WTC11 (cell line): ENCODE results near the gene TRAF2. TPM values are rescaled to one million over a fixed set of nuclear protein-coding genes. Genes with fewer than 3 reads are reported as not detected.
A peak's percentile ranks its signal among the peaks of the same experiment; 100 is the strongest.

Experiments used
- ATAC-seq: fragments of 200-7000 bp; cut with Tn5 transposase; 2 replicates; pipeline ENCODE4 v1.10.0; 2021; ENCODE audit warnings: mild to moderate bottlenecking, moderate library complexity
- CTCF ChIA-PET: fragments of 300-600 bp; sonication (Branson Sonifier 250); formaldehyde crosslinking; loops from one replicate; lab custom pipeline; 2021; ENCODE audit warnings: antibody characterized with exemption; lab: Charles Lee
- POLR2A ChIA-PET: fragments of 350-600 bp; sonication (Branson Sonifier 250); formaldehyde crosslinking; loops from one replicate; lab custom pipeline; 2021; ENCODE audit warnings: antibody characterized with exemption; lab: Charles Lee
- DNase-seq: peaks from one replicate; pipeline ENCODE4 v3.0.0; 2021; ENCODE audit warnings: low spot score
- H3K27ac Mint-ChIP-seq: 2 replicates; pipeline ENCODE4 v1.8.0; 2021; ENCODE audit warnings: mixed read lengths
- H3K27me3 Mint-ChIP-seq: 2 replicates; pipeline ENCODE4 v1.8.0; 2021; ENCODE audit warnings: low read depth, mild to moderate bottlenecking, moderate library complexity, mixed read lengths
- H3K36me3 Mint-ChIP-seq: 2 replicates; pipeline ENCODE4 v1.8.0; 2021; ENCODE audit warnings: mixed read lengths
- H3K4me1 Mint-ChIP-seq: 2 replicates; pipeline ENCODE4 v1.8.0; 2022; ENCODE audit warnings: mixed read lengths
- H3K4me3 Mint-ChIP-seq: 2 replicates; pipeline ENCODE4 v1.8.0; 2021; ENCODE audit warnings: mild to moderate bottlenecking, moderate library complexity, mixed read lengths
- H3K9me3 Mint-ChIP-seq: 2 replicates; pipeline ENCODE4 v1.8.0; 2021; ENCODE audit warnings: mixed read lengths
- CBFB ChIP-seq: sonication (generic); formaldehyde crosslinking; IDR thresholded peaks from 2 replicates; pipeline ENCODE4 v1.8.1; 2022; ENCODE audit warnings: mild to moderate bottlenecking, low read depth, missing genetic modification reagents
- EMX1 ChIP-seq: fragments of 250-450 bp; sonication (Bioruptor Pico); IDR thresholded peaks from 2 replicates; pipeline ENCODE4 v1.8.0; 2021; ENCODE audit warnings: mild to moderate bottlenecking
- ETV6 ChIP-seq: sonication (generic); formaldehyde crosslinking; IDR thresholded peaks from 2 replicates; pipeline ENCODE4 v1.8.1; 2022; ENCODE audit warnings: mild to moderate bottlenecking, missing genetic modification reagents
- MXD4 ChIP-seq: fragments of 250-450 bp; sonication (Bioruptor Pico); IDR thresholded peaks from 2 replicates; pipeline ENCODE4 v1.8.0; 2021; ENCODE audit warnings: mild to moderate bottlenecking, moderate library complexity, borderline replicate concordance
- NR2C2 ChIP-seq: sonication (generic); formaldehyde crosslinking; IDR thresholded peaks from 2 replicates; pipeline ENCODE4 v1.8.0; 2022; ENCODE audit warnings: mild to moderate bottlenecking, missing genetic modification reagents
- PREB ChIP-seq: sonication (generic); formaldehyde crosslinking; IDR thresholded peaks from 2 replicates; pipeline ENCODE4 v1.8.1; 2022; ENCODE audit warnings: mild to moderate bottlenecking, missing genetic modification reagents, moderate library complexity, borderline replicate concordance
- PRRX2 ChIP-seq: fragments of 250-450 bp; sonication (Bioruptor Pico); IDR thresholded peaks from 2 replicates; pipeline ENCODE4 v1.8.0; 2021; ENCODE audit warnings: mild to moderate bottlenecking
- RORB ChIP-seq: fragments of 250-450 bp; sonication (Bioruptor Pico); IDR thresholded peaks from 2 replicates; pipeline ENCODE4 v1.9.0; 2021; ENCODE audit warnings: mild to moderate bottlenecking
- SP1 ChIP-seq: sonication (generic); formaldehyde crosslinking; conservative IDR thresholded peaks from 2 replicates; pipeline ENCODE4 v1.8.1; 2022; ENCODE audit warnings: missing genetic modification reagents
- STAT6 ChIP-seq: sonication (generic); formaldehyde crosslinking; conservative IDR thresholded peaks from 2 replicates; pipeline ENCODE4 v1.8.1; 2023; ENCODE audit warnings: mild to moderate bottlenecking, low read depth, missing genetic modification reagents, moderate library complexity
- TCF7 ChIP-seq: sonication (generic); formaldehyde crosslinking; IDR thresholded peaks from 2 replicates; pipeline ENCODE4 v1.8.0; 2022; ENCODE audit warnings: mild to moderate bottlenecking, low read depth, missing genetic modification reagents, moderate library complexity
- TP53 ChIP-seq: sonication (generic); formaldehyde crosslinking; IDR thresholded peaks from 2 replicates; pipeline ENCODE4 v1.8.1; 2023; ENCODE audit warnings: mild to moderate bottlenecking, missing genetic modification reagents
- ZNF121 ChIP-seq: sonication (generic); formaldehyde crosslinking; IDR thresholded peaks from 2 replicates; pipeline ENCODE4 v1.8.0; 2023; ENCODE audit warnings: missing genetic modification reagents
- ZNF671 ChIP-seq: fragments of 250-450 bp; sonication (Bioruptor Pico); IDR thresholded peaks from 2 replicates; pipeline ENCODE4 v1.8.0; 2021; ENCODE audit warnings: mild to moderate bottlenecking
- ZSCAN18 ChIP-seq: fragments of 250-450 bp; sonication (Bioruptor Pico); IDR thresholded peaks from 2 replicates; pipeline ENCODE4 v2.1.2; 2022; ENCODE audit warnings: mild to moderate bottlenecking, moderate library complexity
- total RNA-seq: library from RNA; stranded (reverse); gene quantifications from 3 replicates; pipeline ENCODE4 v1.2.3, GENCODE V29; 2021
- TF ChIP-seq, protein P1 (sequence below): fragments of 200-600 bp; IDR thresholded peaks from 2 replicates; pipeline ENCODE4 v1.8.0; 2022; ENCODE audit warnings: antibody characterized with exemption
- TF ChIP-seq, protein P2 (sequence below): fragments of 250-450 bp; sonication (Bioruptor Pico); IDR thresholded peaks from 2 replicates; pipeline ENCODE4 v1.9.0; 2021; ENCODE audit warnings: mild to moderate bottlenecking
- TF ChIP-seq, protein P3 (sequence below): fragments of 250-450 bp; sonication (Bioruptor Pico); IDR thresholded peaks from 2 replicates; pipeline ENCODE4 v1.9.0; 2021; ENCODE audit warnings: mild to moderate bottlenecking, borderline replicate concordance
- TF ChIP-seq, protein P4 (sequence below): sonication (generic); formaldehyde crosslinking; IDR thresholded peaks from 2 replicates; pipeline ENCODE4 v1.8.1; 2023; ENCODE audit warnings: mild to moderate bottlenecking, missing genetic modification reagents, moderate library complexity

Gene TRAF2
- total RNA-seq, 1 experiment from 2014 or later = 55.0 TPM

DNA sequence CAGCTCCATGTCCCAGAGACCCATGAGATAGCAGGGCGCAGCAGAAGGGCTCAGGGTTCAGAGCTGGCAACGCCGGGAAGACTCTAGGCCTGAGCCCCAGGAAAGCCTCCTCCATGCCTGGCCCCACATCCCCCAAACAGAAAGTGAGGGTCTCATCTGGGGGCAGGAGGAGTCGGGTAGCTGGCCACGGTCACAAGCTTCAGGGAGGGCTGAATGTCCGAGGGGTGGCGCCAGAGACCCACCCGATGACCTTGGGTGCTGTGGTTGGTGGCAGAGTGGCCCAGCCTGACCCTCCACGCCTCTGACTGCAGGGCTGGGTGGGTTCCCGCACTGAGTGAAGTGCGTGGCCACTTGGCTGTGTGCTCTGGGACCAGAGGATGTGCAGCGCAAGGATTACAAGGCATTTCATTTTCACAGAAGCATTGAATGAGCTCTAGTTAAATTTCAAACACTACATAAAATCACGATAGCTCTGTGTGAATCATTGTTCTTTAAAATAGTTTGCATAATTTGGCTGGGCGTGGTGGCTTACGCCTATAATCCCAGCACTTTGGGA, 61.7 kb downstream of the TRAF2 start:
- CTCF ChIA-PET = interaction anchor here (0.6 to 8.7 kb wide), 56 partner anchors 10 to 289 kb away, joined by 3 to 151 read pairs (median 6); partner anchors contain the start of genes ABCA2, AJM1, CLIC3 and ENTPD2
- Mint-ChIP-seq H3K36me3 (no peaks in the 10 kb centered on the region), H3K4me3 (peak overlapping the region; percentile 71)
- TF ChIP-seq, protein P1, sequence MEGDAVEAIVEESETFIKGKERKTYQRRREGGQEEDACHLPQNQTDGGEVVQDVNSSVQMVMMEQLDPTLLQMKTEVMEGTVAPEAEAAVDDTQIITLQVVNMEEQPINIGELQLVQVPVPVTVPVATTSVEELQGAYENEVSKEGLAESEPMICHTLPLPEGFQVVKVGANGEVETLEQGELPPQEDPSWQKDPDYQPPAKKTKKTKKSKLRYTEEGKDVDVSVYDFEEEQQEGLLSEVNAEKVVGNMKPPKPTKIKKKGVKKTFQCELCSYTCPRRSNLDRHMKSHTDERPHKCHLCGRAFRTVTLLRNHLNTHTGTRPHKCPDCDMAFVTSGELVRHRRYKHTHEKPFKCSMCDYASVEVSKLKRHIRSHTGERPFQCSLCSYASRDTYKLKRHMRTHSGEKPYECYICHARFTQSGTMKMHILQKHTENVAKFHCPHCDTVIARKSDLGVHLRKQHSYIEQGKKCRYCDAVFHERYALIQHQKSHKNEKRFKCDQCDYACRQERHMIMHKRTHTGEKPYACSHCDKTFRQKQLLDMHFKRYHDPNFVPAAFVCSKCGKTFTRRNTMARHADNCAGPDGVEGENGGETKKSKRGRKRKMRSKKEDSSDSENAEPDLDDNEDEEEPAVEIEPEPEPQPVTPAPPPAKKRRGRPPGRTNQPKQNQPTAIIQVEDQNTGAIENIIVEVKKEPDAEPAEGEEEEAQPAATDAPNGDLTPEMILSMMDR = peak; percentile 19; the same call in 1 of the 2 replicates
- TF ChIP-seq PREB (CRISPR knock-in tag) (no peak), ZNF671 (CRISPR knock-in tag) (no peak), MXD4 (no peak), SP1 (0 out of 2 replicates have a peak, but pooled peaks have one; percentile 26), RORB (CRISPR knock-in tag) (no peak), ZNF121 (CRISPR knock-in tag) (no peak), NR2C2 (CRISPR knock-in tag) (no peak), PRRX2 (CRISPR knock-in tag) (no peak), ZSCAN18 (no peak), CBFB (no peak), TP53 (no peak)
- TF ChIP-seq, protein P2, sequence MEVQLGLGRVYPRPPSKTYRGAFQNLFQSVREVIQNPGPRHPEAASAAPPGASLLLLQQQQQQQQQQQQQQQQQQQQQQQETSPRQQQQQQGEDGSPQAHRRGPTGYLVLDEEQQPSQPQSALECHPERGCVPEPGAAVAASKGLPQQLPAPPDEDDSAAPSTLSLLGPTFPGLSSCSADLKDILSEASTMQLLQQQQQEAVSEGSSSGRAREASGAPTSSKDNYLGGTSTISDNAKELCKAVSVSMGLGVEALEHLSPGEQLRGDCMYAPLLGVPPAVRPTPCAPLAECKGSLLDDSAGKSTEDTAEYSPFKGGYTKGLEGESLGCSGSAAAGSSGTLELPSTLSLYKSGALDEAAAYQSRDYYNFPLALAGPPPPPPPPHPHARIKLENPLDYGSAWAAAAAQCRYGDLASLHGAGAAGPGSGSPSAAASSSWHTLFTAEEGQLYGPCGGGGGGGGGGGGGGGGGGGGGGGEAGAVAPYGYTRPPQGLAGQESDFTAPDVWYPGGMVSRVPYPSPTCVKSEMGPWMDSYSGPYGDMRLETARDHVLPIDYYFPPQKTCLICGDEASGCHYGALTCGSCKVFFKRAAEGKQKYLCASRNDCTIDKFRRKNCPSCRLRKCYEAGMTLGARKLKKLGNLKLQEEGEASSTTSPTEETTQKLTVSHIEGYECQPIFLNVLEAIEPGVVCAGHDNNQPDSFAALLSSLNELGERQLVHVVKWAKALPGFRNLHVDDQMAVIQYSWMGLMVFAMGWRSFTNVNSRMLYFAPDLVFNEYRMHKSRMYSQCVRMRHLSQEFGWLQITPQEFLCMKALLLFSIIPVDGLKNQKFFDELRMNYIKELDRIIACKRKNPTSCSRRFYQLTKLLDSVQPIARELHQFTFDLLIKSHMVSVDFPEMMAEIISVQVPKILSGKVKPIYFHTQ = no peak
- TF ChIP-seq, all 79 proteins: peak for 2
- peaks cover 10% of the 10 kb centered on the region for H3K4me1 Mint-ChIP-seq
- peak; percentile 74 for DNase-seq
- H3K27ac Mint-ChIP-seq = peak overlapping the region; percentile 93
- H3K9me3 Mint-ChIP-seq = no peaks in the 10 kb centered on the region
- POLR2A ChIA-PET = interaction anchor here (1.4 kb wide), 2 partner anchors 37 to 88 kb away, joined by 4 to 5 read pairs; no protein-coding TSS in a partner anchor
- H3K27me3 Mint-ChIP-seq = no peaks in the 10 kb centered on the region
- peak; percentile 8 for ATAC-seq

- H3K9me3 Mint-ChIP-seq = no peaks in the 10 kb centered on the region
- ChIA-PET POLR2A (no interaction called here), CTCF (interaction anchor here (1.0 to 8.7 kb wide), 8 partner anchors 26 to 187 kb away, joined by 3 to 151 read pairs (median 10); partner anchors contain the start of genes PAXX, PTGDS, TMEM141 and TRAF2)
- H3K4me1 Mint-ChIP-seq = peaks cover 10% of the 10 kb centered on the region
- no peak overlapping the region for H3K27ac Mint-ChIP-seq
- DNase-seq (no peak), ATAC-seq (peak; percentile 3)
- no peaks in the 10 kb centered on the region for H3K27me3 Mint-ChIP-seq
- no peaks in the 10 kb centered on the region for H3K36me3 Mint-ChIP-seq
- H3K4me3 Mint-ChIP-seq = peak overlapping the region; percentile 71
- TF ChIP-seq TCF7 (CRISPR knock-in tag) = no peak
- TF ChIP-seq CBFB = no peak
- TF ChIP-seq STAT6 (CRISPR knock-in tag) = no peak
- TF ChIP-seq ETV6 (CRISPR knock-in tag) = no peak
- TF ChIP-seq, protein P3, sequence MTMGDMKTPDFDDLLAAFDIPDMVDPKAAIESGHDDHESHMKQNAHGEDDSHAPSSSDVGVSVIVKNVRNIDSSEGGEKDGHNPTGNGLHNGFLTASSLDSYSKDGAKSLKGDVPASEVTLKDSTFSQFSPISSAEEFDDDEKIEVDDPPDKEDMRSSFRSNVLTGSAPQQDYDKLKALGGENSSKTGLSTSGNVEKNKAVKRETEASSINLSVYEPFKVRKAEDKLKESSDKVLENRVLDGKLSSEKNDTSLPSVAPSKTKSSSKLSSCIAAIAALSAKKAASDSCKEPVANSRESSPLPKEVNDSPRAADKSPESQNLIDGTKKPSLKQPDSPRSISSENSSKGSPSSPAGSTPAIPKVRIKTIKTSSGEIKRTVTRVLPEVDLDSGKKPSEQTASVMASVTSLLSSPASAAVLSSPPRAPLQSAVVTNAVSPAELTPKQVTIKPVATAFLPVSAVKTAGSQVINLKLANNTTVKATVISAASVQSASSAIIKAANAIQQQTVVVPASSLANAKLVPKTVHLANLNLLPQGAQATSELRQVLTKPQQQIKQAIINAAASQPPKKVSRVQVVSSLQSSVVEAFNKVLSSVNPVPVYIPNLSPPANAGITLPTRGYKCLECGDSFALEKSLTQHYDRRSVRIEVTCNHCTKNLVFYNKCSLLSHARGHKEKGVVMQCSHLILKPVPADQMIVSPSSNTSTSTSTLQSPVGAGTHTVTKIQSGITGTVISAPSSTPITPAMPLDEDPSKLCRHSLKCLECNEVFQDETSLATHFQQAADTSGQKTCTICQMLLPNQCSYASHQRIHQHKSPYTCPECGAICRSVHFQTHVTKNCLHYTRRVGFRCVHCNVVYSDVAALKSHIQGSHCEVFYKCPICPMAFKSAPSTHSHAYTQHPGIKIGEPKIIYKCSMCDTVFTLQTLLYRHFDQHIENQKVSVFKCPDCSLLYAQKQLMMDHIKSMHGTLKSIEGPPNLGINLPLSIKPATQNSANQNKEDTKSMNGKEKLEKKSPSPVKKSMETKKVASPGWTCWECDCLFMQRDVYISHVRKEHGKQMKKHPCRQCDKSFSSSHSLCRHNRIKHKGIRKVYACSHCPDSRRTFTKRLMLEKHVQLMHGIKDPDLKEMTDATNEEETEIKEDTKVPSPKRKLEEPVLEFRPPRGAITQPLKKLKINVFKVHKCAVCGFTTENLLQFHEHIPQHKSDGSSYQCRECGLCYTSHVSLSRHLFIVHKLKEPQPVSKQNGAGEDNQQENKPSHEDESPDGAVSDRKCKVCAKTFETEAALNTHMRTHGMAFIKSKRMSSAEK (CRISPR knock-in tag) = no peak
- TF ChIP-seq, protein P4, sequence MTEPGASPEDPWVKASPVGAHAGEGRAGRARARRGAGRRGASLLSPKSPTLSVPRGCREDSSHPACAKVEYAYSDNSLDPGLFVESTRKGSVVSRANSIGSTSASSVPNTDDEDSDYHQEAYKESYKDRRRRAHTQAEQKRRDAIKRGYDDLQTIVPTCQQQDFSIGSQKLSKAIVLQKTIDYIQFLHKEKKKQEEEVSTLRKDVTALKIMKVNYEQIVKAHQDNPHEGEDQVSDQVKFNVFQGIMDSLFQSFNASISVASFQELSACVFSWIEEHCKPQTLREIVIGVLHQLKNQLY (CRISPR knock-in tag) = no peak
- no peak for TF ChIP-seq EMX1 (CRISPR knock-in tag)
- no peak for TF ChIP-seq ZNF121 (CRISPR knock-in tag)
These were observed 63.0 kb downstream of the TRAF2 start for GRCh38 chr9:136949239-136949816.
